Cardiac septum (tissue), 1 donor: Measurements from ENCODE around the gene TPPP3. TPM values are rescaled to one million over a fixed set of nuclear protein-coding genes. Genes with fewer than 3 reads are reported as not detected.
"Not testable (repeated sequence)": the region's sequence is repeated elsewhere in the genome, so short reads cannot be mapped to it uniquely, and the experiment has no call there.

Experiments
- DNase-seq: peaks from one replicate; pipeline ENCODE4 v3.0.0-alpha.2; 2020; ENCODE audit warnings: low spot score
- intact Hi-C: fragments of 100-400 bp; cut with DNase I; formaldehyde crosslinking; loops from one replicate; pipeline ENCODE4 v1.14.0; 2022
- total RNA-seq: library from RNA; stranded (reverse); fragmentation: NEBNext Ultra II Directional; extraction: Animal tissue kit (Norgen Biotek cat#: 25700); gene quantifications from one replicate; pipeline ENCODE4 v1.2.1, GENCODE V29; 2021
- donor health status: DM: no; HTN: no; CAD: no.

The TPPP3 gene
- total RNA-seq, 1 donor from 2014 or later = 9.6 TPM

GRCh38 chr16:67364600-67365235, 28.6 kb downstream of the TPPP3 start:
- intact Hi-C loops = no loop called here
- DNase-seq = no peak

- intact Hi-C loops = no loop called here
- DNase-seq = no peak
Measured at GRCh38 chr16:67361038-67361437, 32.3 kb downstream of the TPPP3 start.

GRCh38 chr16:67359540-67360269, 33.6 kb downstream of the TPPP3 start:
- DNase-seq, intact Hi-C loops: not testable (repeated sequence)

GRCh38 chr16:67357561-67357960, 35.7 kb downstream of the TPPP3 start:
- intact Hi-C loops = no loop called here
- no peak for DNase-seq

GRCh38 chr16:67356396-67356795, 36.9 kb downstream of the TPPP3 start:
- DNase-seq = no peak
- intact Hi-C loops = no loop called here

- intact Hi-C loops = not testable (repeated sequence)
Measured at GRCh38 chr16:67352463-67352862, 40.8 kb downstream of the TPPP3 start.

GRCh38 chr16:67350324-67350723, 43.0 kb downstream of the TPPP3 start:
- intact Hi-C loops = no loop called here
- no peak for DNase-seq

More at GRCh38 chr16:67352463-67352862, 40.8 kb downstream of the TPPP3 start:
- not testable (repeated sequence) for DNase-seq

- intact Hi-C loops = no loop called here
- no peak for DNase-seq
Measured at GRCh38 chr16:67349172-67349571, 44.1 kb downstream of the TPPP3 start.

- DNase-seq = no peak
- intact Hi-C loops = no loop called here
Measured at GRCh38 chr16:67346341-67346740, 47.0 kb downstream of the TPPP3 start.

- DNase-seq = no peak
- intact Hi-C loops = no loop called here
Measured at GRCh38 chr16:67345401-67345800, 47.9 kb downstream of the TPPP3 start.

- intact Hi-C loops = no loop called here
- no peak for DNase-seq
Measured at GRCh38 chr16:67342616-67343015, 50.7 kb downstream of the TPPP3 start.

- DNase-seq = no peak
- intact Hi-C loops = no loop called here
Measured at GRCh38 chr16:67341250-67341649, 52.0 kb downstream of the TPPP3 start.

Other genes with a start within 250 kb of the TPPP3 start
- gene B3GNT9, start 242.5 kb downstream of the TPPP3 start, total RNA-seq = 12.4 TPM
- 11.0 TPM for gene TRADD, start 233.6 kb downstream of the TPPP3 start, total RNA-seq
- gene FBXL8, start 233.5 kb downstream of the TPPP3 start, total RNA-seq = 9.5 TPM
- gene HSF4, start 228.8 kb downstream of the TPPP3 start, total RNA-seq = 49.1 TPM
- 86.3 TPM for gene NOL3, start 223.0 kb downstream of the TPPP3 start, total RNA-seq
- gene MATCAP1, start 209.5 kb downstream of the TPPP3 start, total RNA-seq = 22.2 TPM
- 2.8 TPM for gene EXOC3L1, start 203.4 kb downstream of the TPPP3 start, total RNA-seq
- 34.4 TPM for gene E2F4, start 201.3 kb downstream of the TPPP3 start, total RNA-seq
- gene ELMO3, start 194.4 kb downstream of the TPPP3 start, total RNA-seq = 0.92 TPM
- 16.3 TPM for gene TMEM208, start 166.4 kb downstream of the TPPP3 start, total RNA-seq
- gene FHOD1, start 146.0 kb downstream of the TPPP3 start, total RNA-seq = 33.4 TPM
- gene SLC9A5, start 144.5 kb downstream of the TPPP3 start, total RNA-seq = 1.1 TPM
- 0.70 TPM for gene PLEKHG4, start 114.0 kb downstream of the TPPP3 start, total RNA-seq
- not detected for gene KCTD19, start 66.8 kb downstream of the TPPP3 start, total RNA-seq
- gene LRRC36, start 66.7 kb downstream of the TPPP3 start, total RNA-seq = not detected
- gene ZDHHC1, start 23.0 kb upstream of the TPPP3 start, total RNA-seq = 4.6 TPM
- 0.27 TPM for gene HSD11B2, start 37.6 kb upstream of the TPPP3 start, total RNA-seq
- 58.8 TPM for gene ATP6V0D1, start 87.7 kb upstream of the TPPP3 start, total RNA-seq
- gene AGRP, start 90.0 kb upstream of the TPPP3 start, total RNA-seq = not detected
- 102 TPM for gene RIPOR1, start 135.3 kb upstream of the TPPP3 start, total RNA-seq
- gene CTCF, start 169.0 kb upstream of the TPPP3 start, total RNA-seq = 25.6 TPM